HepG2 (cell line): Measurements from ENCODE around the gene RTN4RL2. TPM values are rescaled to one million over a fixed set of nuclear protein-coding genes. Genes with fewer than 3 reads are reported as not detected.
A peak's percentile ranks its signal among the peaks of the same experiment; 100 is the strongest.

Experiments
- ATF7 ChIP-seq, 2 experiments: fragments of 450-650 bp in 1 of 2; sonication (generic) in 1 of 2; formaldehyde crosslinking in 1 of 2; IDR thresholded peaks; 2 replicates each; pipeline versions ENCODE4 v1.4.0 to v1.6.1; 2016 to 2020; ENCODE audit warnings: antibody characterized with exemption in 1 of 2, mild to moderate bottlenecking in 1 of 2, missing genetic modification reagents in 1 of 2
- EED ChIP-seq: sonication (generic); formaldehyde crosslinking; IDR thresholded peaks from 2 replicates; pipeline ENCODE4 v1.5.0; 2020; ENCODE audit warnings: mild to moderate bottlenecking, missing genetic modification reagents
- GTF2F1 ChIP-seq: fragments of 150-350 bp; IDR thresholded peaks from 2 replicates; pipeline ENCODE4 v1.6.1; 2014; ENCODE audit warnings: low read length
- HNRNPUL1 ChIP-seq: fragments of 200-400 bp; formaldehyde crosslinking; IDR thresholded peaks from 2 replicates; pipeline ENCODE4 v1.6.1; 2017; ENCODE audit warnings: low read depth, mild to moderate bottlenecking, low read length, moderate library complexity
- KLF11 ChIP-seq: IDR thresholded peaks from 2 replicates; pipeline ENCODE4 v1.6.1; 2016; ENCODE audit warnings: missing compliant biosample characterization
- MAFF ChIP-seq: IDR thresholded peaks from 2 replicates; pipeline ENCODE4 v1.6.1; 2011; ENCODE audit warnings: low read depth, low read length, improper control_type of control experiment
- NR2F1 ChIP-seq, 2 experiments: fragments of 450-650 bp in 1 of 2; formaldehyde crosslinking in 1 of 2; IDR thresholded peaks; 2 replicates each; pipeline versions ENCODE4 v1.5.0 to v1.6.1; 2016 to 2020; ENCODE audit warnings: mild to moderate bottlenecking in 1 of 2, missing compliant biosample characterization in 1 of 2, missing genetic modification reagents in 1 of 2, moderate library complexity in 1 of 2
- RBFOX2 ChIP-seq: fragments of 200-400 bp; formaldehyde crosslinking; IDR thresholded peaks from 2 replicates; pipeline ENCODE4 v1.6.1; 2017; ENCODE audit warnings: low read depth, mild to moderate bottlenecking, low read length
- RFX5 ChIP-seq: IDR thresholded peaks from 2 replicates; pipeline ENCODE4 v1.6.1; 2011; ENCODE audit warnings: low read depth, low read length, improper control_type of control experiment
- SRSF4 ChIP-seq: fragments of 200-400 bp; formaldehyde crosslinking; IDR thresholded peaks from one replicate; pipeline ENCODE4 v1.6.1; 2018; ENCODE audit warnings: mild to moderate bottlenecking, low read depth, low read length, moderate library complexity; ENCODE audit not compliant: poor library complexity, severe bottlenecking
- ZBTB1 ChIP-seq: sonication (generic); formaldehyde crosslinking; IDR thresholded peaks from 2 replicates; pipeline ENCODE4 v1.4.0; 2020; ENCODE audit warnings: missing genetic modification reagents, borderline replicate concordance
- ZBTB7B ChIP-seq: sonication (generic); formaldehyde crosslinking; IDR thresholded peaks from 2 replicates; pipeline ENCODE4 v1.4.0; 2020; ENCODE audit warnings: missing genetic modification reagents
- ZFP36L2 ChIP-seq: sonication (generic); formaldehyde crosslinking; IDR thresholded peaks from 2 replicates; pipeline ENCODE4 v1.4.0; 2020; ENCODE audit warnings: missing genetic modification reagents
- ZNF260 ChIP-seq: sonication (generic); formaldehyde crosslinking; IDR thresholded peaks from 2 replicates; pipeline ENCODE4 v1.4.0; 2020; ENCODE audit warnings: missing genetic modification reagents, low read depth, mild to moderate bottlenecking, borderline replicate concordance
- ZNF274 ChIP-seq: sonication (generic); formaldehyde crosslinking; IDR thresholded peaks from 2 replicates; pipeline ENCODE4 v1.5.1; 2020; ENCODE audit warnings: mild to moderate bottlenecking, missing genetic modification reagents
- ZNF501 ChIP-seq: sonication (generic); formaldehyde crosslinking; IDR thresholded peaks from 2 replicates; pipeline ENCODE4 v1.5.1; 2020; ENCODE audit warnings: mild to moderate bottlenecking, moderate library complexity, missing genetic modification reagents
- ZNF562 ChIP-seq: sonication (generic); formaldehyde crosslinking; IDR thresholded peaks from 2 replicates; pipeline ENCODE4 v1.8.0; 2022; ENCODE audit warnings: missing genetic modification reagents, borderline replicate concordance
- ZNF75D ChIP-seq: sonication (generic); formaldehyde crosslinking; IDR thresholded peaks from 2 replicates; pipeline ENCODE4 v1.8.1; 2023; ENCODE audit warnings: missing genetic modification reagents, mild to moderate bottlenecking, borderline replicate concordance
- ZXDC ChIP-seq: sonication (generic); formaldehyde crosslinking; IDR thresholded peaks from 2 replicates; pipeline ENCODE4 v1.5.0; 2020; ENCODE audit warnings: mild to moderate bottlenecking, missing genetic modification reagents
- polyA plus RNA-seq, 8 experiments: library from polyadenylated mRNA; depleted of rRNA in 3 of 8; stranded (reverse) in 7 of 8; unstranded in 1 of 8; fragments of >200 nt; fragmentation: Illumina TruSeq in 4 of 8; extraction: Trizol in 4 of 8; gene quantifications; 2 replicates each; pipeline versions ENCODE4 v1.2.1 to v1.2.3, GENCODE V29; 2011 to 2016; ENCODE audit warnings: low read depth in 4 of 8, missing spikeins in 1 of 8, mixed read lengths in 1 of 8; ENCODE audit not compliant: insufficient read depth in 1 of 8
- total RNA-seq, 5 experiments: library from RNA; depleted of rRNA; stranded (reverse); fragments of >200 nt; fragmentation: Illumina TruSeq; extraction: Trizol; gene quantifications; 2 replicates each; pipeline ENCODE4 v1.2.3, GENCODE V29; 2016; ENCODE audit warnings: low read depth in 1 of 5
- TF ChIP-seq, protein P1 (sequence below): sonication (generic); formaldehyde crosslinking; IDR thresholded peaks from 2 replicates; pipeline ENCODE4 v1.5.1; 2020; ENCODE audit warnings: missing genetic modification reagents, mild to moderate bottlenecking, borderline replicate concordance
- TF ChIP-seq, protein P2 (sequence below): fragments of 450-650 bp; IDR thresholded peaks from 2 replicates; pipeline ENCODE4 v1.6.1; 2017; ENCODE audit warnings: mild to moderate bottlenecking

The RTN4RL2 gene
- total and polyA plus RNA-seq, 2 of the 13 experiments (the other 11 are each of a cell fraction or from before 2014, with no cell fraction given), result 1.3 to 4.3 TPM

GRCh38 chr11:57515332-57516060 lies 55.2 kb downstream of the RTN4RL2 start, which contains the start of gene SLC43A1 (continued):
- TF ChIP-seq RBFOX2 (peak; percentile 87), ZNF562 (CRISPR knock-in tag) (no peak), ZNF274 (CRISPR knock-in tag) (no peak), ZFP36L2 (CRISPR knock-in tag) (no peak; the same call in 1 of the 2 replicates), HNRNPUL1 (no peak), ZBTB7B (CRISPR knock-in tag) (peak; percentile 59; the same call in 1 of the 2 replicates), SRSF4 (no peak), GTF2F1 (no peak), ZNF501 (CRISPR knock-in tag) (no peak; the same call in 1 of the 2 replicates), MAFF (no peak), ATF7 (IDR thresholded peaks at IDR 0.05) (no peak), ATF7 (CRISPR knock-in tag; IDR thresholded peaks at IDR 0.05) (no peak), EED (no peak; the same call in 1 of the 2 replicates), ZNF75D (CRISPR knock-in tag) (no peak), ZBTB1 (CRISPR knock-in tag) (no peak), RFX5 (no peak), ZNF260 (no peak), ZXDC (CRISPR knock-in tag) (no peak), KLF11 (CRISPR knock-in tag) (peak; percentile 50; the same call in 1 of the 2 replicates), NR2F1 (CRISPR knock-in tag; IDR thresholded peaks at IDR 0.05) (no peak)
- TF ChIP-seq, protein P1, sequence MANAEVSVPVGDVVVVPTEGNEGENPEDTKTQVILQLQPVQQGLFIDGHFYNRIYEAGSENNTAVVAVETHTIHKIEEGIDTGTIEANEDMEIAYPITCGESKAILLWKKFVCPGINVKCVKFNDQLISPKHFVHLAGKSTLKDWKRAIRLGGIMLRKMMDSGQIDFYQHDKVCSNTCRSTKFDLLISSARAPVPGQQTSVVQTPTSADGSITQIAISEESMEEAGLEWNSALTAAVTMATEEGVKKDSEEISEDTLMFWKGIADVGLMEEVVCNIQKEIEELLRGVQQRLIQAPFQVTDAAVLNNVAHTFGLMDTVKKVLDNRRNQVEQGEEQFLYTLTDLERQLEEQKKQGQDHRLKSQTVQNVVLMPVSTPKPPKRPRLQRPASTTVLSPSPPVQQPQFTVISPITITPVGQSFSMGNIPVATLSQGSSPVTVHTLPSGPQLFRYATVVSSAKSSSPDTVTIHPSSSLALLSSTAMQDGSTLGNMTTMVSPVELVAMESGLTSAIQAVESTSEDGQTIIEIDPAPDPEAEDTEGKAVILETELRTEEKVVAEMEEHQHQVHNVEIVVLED (CRISPR knock-in tag), result 0 out of 2 replicates have a peak, but pooled peaks have one; percentile 32
- TF ChIP-seq, protein P2, sequence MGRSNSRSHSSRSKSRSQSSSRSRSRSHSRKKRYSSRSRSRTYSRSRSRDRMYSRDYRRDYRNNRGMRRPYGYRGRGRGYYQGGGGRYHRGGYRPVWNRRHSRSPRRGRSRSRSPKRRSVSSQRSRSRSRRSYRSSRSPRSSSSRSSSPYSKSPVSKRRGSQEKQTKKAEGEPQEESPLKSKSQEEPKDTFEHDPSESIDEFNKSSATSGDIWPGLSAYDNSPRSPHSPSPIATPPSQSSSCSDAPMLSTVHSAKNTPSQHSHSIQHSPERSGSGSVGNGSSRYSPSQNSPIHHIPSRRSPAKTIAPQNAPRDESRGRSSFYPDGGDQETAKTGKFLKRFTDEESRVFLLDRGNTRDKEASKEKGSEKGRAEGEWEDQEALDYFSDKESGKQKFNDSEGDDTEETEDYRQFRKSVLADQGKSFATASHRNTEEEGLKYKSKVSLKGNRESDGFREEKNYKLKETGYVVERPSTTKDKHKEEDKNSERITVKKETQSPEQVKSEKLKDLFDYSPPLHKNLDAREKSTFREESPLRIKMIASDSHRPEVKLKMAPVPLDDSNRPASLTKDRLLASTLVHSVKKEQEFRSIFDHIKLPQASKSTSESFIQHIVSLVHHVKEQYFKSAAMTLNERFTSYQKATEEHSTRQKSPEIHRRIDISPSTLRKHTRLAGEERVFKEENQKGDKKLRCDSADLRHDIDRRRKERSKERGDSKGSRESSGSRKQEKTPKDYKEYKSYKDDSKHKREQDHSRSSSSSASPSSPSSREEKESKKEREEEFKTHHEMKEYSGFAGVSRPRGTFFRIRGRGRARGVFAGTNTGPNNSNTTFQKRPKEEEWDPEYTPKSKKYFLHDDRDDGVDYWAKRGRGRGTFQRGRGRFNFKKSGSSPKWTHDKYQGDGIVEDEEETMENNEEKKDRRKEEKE, result no peak
